Activated naive CD4-positive, alpha-beta T cell treated with anti-CD3 and anti-CD28 coated beads, Interleukin-2, amount 50 U/mL, for 16 hours (primary cell): Measurements from ENCODE around the gene MYH11.
"Not testable (repeated sequence)": the region's sequence is repeated elsewhere in the genome, so short reads cannot be mapped to it uniquely, and the experiment has no call there.

ENCODE experiments used
- DNase-seq: peaks from one replicate; pipeline ENCODE4 v3.0.0-alpha.2; 2020

MYH11 gene

GRCh38 chr16:15836965-15837611, 19.7 kb downstream of the MYH11 start:
- DNase-seq = no peak

DNA sequence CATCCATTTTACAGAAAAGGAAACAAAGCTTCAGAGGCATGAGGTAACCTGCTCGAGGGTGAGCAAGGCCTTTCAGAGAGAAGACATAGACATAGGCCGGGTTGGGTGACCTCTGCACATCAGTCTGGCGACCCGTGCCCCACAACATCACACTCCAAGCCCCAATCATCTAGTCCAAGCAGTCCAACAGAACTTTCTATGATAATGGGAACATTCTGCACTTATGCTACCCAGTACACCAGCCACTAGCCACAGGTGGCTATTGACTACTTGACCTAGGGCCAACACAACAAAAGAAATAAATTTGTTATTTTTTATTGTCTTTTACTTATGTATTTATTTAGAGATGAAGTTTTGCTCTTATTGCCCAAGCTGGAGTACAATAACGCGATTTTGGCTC, 20.8 kb downstream of the MYH11 start:
- no peak for DNase-seq

GRCh38 chr16:15835136-15835878, 21.5 kb downstream of the MYH11 start:
- no peak for DNase-seq

DNA sequence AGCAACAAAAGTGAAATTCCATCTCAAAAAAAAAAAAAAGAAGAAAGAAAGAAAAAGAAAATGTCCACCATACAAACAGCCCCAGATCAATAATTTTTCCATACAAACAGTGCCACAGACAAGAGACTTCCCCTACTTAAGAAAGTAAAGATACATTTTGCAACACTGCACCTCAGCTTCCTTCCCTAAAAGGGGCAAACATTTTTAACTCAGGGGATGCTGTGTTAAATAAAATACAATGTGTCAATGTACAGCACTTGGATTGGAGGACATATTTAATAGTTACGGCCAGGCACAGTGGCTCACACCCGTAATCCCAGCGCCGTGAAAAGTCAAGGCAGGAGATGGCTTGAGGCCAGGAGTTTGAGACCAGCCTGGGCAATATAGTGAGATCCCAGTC, 22.3 kb downstream of the MYH11 start:
- no peak for DNase-seq

DNA sequence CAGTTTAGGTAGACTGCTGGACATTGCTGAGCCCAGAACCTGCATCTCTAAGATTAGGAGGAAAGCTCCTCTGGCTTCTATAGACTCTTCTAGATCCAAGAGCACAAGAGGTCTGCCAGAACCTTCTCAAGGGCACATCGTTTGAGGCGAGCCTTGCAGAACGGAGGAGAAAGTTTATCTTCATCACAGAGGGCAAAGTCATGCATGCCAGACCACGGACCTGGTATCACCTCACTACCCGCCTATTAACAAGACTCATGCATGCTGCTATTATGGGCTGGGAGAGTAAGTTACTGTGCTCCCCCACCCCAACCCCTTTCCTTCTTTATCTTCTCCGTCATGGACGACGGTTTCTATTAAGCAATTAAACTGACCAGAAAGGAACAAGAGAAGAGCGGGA, 23.3 kb downstream of the MYH11 start:
- DNase-seq = no peak

DNA sequence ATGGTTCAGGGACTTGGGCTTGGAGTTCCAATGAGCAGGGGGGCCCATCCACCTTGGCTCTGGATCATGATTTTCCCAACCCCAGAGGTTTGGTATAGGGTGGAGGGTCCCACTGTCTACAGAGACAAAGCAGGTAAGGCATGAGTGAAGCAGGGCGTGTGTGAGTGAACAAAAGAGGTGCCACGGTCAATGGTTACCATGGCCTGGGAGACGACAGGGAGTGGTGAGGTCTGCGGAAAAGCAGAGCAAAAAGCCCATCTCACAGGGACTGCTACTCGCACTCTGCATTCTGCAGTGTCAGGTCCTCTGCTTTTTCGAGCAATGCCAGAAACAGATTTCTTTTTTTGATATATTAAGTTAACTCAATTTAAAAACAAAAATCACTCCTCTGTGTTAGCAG, 24.6 kb downstream of the MYH11 start:
- DNase-seq = no peak

DNA sequence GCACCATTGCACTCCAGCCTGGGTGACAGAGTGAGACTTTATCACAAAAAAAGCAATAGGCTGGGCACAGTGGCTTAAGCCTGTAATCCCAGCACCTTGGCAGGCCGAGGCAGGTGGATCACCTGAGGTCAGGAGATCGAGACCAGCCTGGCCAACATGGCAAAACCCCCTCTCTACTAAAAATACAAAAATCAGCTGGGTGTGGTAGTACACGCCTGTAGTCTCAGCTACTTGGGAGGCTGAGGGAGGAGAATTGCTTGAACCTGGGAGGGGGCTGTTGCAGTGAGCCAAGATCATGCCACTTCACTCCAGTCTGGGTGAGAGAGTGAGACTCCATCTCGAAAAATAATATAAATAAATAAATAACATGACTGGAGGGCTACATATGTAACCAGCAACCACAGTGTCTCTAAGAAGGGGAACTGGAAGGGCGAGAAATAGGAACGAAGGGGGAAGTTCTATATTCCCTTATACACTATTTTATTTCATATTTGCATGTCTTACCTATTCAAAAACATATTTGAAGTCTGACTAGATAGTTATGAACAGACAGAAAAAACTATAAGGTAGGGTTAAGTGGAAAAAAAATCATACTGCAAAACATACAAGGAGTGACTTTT, 25.9 kb downstream of the MYH11 start:
- DNase-seq = no peak

GRCh38 chr16:15829460-15829859, 27.4 kb downstream of the MYH11 start:
- no peak for DNase-seq

DNA sequence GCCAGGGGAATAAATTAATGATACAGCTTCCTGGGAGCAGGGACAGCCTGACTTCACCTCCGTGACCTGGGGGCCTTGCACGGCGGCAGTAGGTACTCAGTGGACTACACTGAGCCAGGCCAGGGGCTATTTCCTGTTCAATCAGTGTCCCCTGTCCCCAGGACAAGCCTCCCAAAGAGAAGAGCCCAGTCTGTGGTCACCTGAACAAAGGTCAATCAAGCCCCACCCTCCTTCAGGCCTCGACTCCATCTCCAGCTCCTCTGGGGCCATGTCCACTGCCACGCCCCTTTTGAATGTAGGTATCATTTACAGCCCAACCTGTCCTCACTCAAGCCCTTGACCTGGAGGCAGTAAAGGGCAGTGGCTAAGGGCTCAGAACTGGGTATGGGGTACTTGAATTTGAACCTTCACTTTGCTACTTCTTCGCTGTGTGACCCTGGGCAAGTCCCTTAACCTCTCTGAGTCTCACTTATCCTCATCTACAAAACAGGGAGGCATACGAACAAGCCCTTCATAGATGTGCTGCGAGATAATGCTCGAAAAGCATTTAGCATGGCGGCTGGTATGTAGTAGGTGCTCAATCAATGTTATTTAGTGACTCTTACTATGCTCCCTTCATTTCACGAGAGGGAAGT, 29.0 kb downstream of the MYH11 start:
- no peak for DNase-seq

GRCh38 chr16:15827299-15827698, 29.5 kb downstream of the MYH11 start:
- DNase-seq = no peak

DNA sequence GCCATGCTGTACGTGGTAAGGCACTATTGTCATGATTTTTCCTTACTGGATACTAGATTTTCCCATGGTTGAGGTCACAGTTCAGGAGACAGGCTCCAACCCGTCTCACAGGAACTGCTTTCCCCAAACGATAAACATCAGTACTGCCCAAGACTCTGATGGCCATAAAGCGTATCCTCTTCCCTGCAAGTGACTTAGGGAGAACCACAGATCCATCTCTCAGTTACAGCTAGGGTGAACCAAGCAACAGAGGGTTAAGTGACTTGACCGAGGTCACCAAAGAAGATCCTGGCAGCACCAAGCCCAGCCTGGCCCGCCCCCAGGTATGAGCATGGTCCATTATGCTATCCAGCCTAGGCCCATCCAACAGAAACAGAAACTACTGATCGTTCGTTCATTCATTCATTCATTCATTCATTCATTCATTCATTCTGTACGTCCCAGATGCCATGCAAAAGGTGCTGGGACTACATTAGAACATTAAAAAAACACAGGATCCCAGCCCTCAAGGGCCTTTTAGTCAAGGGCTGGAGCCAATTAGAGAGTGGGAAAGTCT, 31.0 kb downstream of the MYH11 start:
- no peak for DNase-seq

DNA sequence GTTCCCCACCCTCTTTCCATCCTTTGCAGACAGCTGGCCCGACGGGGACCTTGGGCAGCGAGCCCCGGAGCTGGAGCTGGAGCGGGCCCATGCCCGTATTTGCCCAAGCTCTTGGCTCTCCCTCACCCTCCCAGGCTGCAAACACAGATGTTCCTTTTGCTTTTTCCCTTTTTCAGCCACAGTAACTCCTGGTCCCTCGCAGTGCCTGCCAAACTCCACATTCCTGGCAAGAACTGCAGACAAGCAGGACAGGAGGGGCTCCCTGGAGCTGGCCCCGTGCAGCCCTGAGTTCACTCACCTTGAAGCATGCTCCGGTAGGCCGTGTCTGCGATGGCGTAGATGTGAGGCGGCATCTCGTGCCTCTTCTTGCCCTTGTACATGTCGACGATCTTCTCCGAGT, 33.9 kb downstream of the MYH11 start:
- DNase-seq = no peak

GRCh38 chr16:15820837-15821236, 36.0 kb downstream of the MYH11 start:
- no peak for DNase-seq

- DNase-seq = no peak
Measured at GRCh38 chr16:15819046-15819445, 37.8 kb downstream of the MYH11 start.

DNA sequence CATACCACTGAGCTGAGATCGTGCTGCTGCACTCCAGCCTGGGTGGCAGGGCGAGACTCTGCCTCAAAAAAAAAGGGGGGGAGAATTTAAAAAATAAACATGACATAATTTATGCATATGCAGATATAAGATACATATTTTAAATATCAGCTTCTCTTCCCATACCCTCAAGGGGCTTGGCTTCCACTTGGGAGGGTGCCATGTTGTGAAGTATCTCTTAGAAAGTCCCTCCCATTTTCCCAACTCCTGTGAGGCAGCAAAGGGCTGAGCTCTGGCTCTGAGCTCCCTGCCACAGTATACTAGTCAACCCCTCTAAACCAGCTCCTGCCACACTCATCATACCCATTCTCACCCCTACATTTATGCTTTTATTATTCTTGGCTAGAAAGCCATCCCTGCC, 39.4 kb downstream of the MYH11 start:
- DNase-seq = no peak

GRCh38 chr16:15816228-15816627, 40.6 kb downstream of the MYH11 start:
- no peak for DNase-seq

- DNase-seq = not testable (repeated sequence)
Measured at GRCh38 chr16:15812401-15812750, 44.5 kb downstream of the MYH11 start.

DNA sequence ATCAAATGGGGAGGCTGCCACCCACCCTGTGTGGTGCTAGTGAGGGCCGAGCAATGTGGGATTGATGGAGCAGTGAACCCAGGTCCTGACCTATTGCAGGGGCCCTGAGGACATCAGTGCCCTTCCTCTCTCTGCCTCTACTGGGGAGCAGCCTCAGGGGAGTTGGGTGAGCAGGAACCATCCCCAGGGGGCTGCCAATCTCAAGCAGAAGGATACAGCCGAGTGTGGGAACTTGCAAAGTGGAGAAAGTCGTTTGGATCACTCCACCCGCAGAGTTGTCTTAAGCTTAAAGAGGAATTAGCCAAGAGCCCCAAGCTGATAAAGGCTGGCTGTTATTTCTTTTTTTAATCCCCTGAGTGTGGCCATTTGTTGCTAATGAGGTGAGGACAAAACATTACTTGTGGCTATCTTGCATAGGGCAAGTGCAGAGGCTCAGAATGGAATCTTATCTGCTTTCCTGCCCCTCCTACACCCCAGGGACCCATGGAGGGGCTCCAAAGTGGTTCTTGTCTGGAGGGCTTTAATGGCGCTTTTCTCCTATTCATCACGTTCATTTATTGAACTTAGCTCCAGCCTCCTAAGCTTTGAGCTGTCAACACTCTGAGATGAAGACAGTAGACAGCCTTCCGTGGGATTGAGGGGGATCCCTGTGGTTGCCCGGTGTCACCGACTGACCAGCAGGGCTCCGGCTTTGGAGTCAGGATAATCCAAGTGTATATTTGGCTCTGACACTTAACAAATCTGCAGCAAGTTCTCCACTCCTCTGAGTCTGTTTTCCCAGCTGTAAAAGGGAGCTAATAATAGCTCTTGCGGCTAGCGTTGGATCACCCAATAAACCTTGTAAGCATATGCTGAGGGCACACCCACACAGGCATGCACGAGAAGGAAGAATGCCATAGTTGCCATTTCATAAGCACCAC, 45.1 kb downstream of the MYH11 start:
- DNase-seq = no peak

DNA sequence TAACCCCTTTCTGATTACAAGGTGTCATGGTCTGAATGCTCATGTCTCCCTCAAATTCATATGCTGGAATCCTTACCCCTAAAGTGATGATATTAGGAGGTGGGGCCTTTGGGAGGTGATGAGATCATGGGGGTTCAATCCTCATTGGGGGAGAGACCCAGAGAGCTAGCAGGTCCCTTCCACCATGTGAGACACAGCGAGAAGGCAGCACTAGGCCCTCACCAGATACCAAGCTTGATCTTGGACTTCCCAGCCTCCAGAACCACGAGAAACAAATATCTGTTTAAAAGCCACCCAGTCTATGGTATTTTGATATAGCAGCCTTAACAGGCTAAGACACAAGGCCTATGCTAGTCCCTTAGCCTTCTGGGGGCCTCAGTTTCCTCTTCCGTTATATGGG, 45.9 kb downstream of the MYH11 start:
- no peak for DNase-seq

GRCh38 chr16:15810411-15810810, 46.4 kb downstream of the MYH11 start:
- DNase-seq = no peak

DNA sequence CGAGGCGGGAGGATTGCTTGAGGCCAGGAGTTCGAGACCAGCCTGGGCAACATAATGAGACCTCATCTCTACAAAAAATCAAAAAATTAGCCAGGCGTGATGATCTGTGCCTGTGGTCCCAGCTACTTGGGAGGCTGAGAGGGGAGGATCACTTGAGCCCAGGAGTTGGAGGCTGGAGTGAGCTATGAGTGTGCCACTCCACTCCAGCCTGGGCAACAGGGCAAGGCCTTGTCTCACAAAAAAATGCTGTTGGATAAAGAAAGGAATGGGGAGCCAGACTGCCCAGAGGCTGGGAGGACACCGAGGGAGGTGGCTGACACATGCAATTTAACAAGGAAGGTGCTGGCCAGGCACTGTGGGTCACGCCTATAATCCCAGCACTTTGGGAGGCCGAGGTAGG, 47.5 kb downstream of the MYH11 start:
- DNase-seq = not testable (repeated sequence)

GRCh38 chr16:15808071-15808470, 48.8 kb downstream of the MYH11 start:
- no peak for DNase-seq

- no peak for DNase-seq
Measured at GRCh38 chr16:15807603-15808009, 49.2 kb downstream of the MYH11 start.
